NCI-H146 (cell line): ENCODE results near the gene LEFTY2.
"Not testable (repeated sequence)": the region's sequence is repeated elsewhere in the genome, so short reads cannot be mapped to it uniquely, and the experiment has no call there.

ENCODE experiments used
- DNase-seq: peaks from one replicate; lab custom pipeline; 2025; lab: John Stamatoyannopoulos, UW

The LEFTY2 gene

DNA sequence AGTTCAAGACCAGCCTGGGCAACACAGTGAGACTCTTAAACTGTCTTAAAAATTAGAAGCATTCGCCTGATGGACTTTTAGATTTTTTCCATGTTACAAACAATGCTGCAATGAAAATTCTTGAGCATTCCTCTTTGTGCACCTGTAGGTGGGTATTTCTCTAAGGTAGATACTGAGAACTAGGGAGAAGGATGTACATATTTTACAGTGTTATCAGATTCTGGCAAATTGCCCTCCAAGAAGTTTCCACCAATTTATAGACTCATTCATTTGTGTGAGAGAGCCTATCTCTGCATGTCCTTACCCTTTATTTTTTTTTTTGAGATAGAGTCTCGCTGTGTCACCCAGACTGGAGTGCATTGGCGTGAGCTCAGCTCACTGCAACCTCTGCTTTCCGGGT is 12.3 kb upstream of the LEFTY2 start:
- DNase-seq = no peak

DNA sequence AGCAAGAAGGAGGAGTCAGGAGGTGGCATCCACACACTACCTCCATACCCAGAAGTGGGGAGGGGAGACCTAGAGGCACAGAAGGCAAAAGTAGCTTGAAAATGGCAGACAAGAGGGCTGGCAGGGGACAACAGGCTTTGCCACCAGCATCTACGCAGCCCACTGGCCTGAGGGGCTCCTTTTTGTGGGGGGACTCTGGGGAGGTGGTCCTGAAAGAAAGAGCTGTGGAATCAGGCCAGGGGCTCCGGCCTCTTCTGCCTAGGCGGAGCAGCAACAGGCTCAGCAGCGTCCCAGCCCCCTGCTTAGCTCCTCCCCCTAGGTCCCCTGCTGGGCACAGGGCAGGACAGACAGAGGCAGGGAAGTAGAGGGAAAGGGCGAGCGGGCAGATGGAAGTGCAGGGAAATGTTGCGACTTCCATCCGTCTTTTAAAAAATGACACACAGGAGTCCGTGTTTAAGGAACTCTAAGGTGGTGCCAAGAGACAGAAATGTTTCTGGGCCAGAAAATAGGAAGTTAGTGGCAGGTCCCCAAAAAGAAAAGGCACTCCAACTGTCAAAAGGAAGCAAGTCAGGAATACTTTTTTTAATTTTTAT is 10.0 kb upstream of the LEFTY2 start:
- DNase-seq = no peak

DNA sequence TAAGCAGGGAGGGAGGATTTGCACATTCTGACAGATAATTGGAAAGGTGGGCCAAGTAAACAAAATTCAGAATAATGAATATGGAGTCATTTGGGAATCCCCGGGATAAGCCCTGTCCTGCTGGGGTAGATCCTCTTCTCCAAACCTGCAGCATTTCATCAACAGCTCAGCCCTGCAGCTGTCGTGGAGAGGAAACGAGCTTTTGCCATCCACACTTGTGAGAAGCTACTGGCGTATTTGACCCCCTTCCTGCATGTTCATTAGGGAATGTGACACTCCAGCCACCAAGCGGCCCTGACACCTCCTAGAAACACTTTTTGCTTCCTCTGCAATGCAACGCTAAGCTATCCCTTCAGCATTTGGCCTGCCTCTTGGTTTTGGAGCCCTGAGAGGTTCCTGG is 8.0 kb upstream of the LEFTY2 start:
- peak; percentile 15 for DNase-seq

DNA sequence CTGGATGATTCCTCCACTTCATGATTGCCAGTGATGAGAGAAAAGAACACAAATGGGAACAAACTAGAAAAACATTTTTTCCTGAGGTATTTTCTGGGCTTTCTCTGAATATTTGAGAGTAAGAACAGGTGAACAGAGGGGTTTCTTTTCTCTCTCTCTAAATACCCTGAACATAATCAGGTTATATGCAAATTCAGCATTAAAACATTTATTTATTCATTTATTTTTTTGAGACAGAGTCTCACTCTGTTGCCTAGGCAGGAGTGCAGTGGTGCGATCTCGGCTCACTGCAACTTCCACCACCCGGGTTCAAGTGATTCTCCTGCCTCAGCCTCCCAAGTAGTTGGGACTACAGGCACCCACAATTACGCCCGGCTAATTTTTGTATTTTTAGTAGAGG is 5.8 kb upstream of the LEFTY2 start:
- no peak for DNase-seq

DNA sequence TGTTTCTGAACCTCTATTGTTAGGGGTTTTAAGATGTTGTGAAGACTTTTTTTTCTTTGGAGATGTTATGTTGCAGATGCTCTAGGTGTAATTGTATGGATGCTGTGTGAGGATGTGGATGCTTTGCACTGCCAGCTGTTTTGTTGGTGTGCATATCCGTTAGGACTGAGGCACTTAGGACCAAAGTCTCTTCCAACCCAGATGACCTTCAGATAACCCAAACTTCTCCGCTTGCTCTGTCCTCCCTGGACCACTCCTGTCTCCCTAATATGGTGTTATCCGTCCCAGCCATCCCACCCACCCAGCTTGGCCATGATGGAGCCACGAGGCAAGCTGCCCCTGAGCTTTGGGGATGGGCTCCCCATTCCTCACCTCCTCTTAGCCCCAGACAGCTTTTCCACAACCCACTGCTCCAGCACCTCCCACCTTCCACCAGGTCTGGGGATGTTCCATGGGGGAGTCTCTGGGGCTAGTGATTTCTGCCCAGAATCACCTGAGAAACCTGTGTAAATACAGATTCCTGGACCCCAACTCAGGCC is 5.1 kb upstream of the LEFTY2 start:
- DNase-seq = no peak

DNA sequence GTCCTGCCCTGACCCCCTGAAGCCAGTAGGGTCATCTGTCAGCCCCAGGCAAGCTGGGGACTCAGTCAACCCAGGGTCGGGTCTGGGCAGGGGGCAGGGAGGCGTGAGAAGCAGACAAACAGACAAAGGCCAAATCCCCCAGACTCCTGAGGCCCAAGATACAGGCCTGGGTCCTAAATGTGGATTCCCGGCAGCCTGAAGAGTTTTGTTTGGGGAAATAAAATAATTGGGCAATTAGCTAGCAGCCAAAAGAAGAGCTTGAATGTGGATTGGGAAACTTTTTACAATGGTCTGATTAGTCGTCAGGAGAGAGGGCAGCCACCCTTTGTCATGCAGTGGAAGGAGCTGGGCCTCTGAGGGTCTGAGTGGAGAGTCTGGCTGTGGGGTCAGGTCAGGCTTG is 4.5 kb upstream of the LEFTY2 start:
- DNase-seq = no peak

GRCh38 chr1:225944951-225945350 is 3.9 kb upstream of the LEFTY2 start:
- no peak for DNase-seq

DNA sequence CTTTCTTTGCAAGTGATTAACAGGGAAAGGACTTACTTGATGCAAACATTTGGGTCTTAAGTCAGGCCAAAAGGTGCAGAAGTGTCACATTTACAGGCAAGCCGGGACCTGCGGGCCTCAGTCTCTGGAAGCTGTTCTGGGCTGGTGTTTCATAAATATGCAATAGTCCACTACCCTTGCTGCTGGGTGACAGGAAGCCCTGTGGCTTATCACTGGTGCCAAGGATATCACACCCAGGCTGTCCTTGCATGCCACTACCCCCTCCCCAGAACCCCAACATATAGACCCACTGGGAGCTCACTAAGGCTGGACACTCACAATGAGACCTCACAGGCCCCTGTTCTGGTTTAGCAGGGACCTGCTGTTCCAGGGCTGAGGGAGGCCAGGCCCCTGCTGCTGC is 3.4 kb upstream of the LEFTY2 start:
- no peak for DNase-seq

DNA sequence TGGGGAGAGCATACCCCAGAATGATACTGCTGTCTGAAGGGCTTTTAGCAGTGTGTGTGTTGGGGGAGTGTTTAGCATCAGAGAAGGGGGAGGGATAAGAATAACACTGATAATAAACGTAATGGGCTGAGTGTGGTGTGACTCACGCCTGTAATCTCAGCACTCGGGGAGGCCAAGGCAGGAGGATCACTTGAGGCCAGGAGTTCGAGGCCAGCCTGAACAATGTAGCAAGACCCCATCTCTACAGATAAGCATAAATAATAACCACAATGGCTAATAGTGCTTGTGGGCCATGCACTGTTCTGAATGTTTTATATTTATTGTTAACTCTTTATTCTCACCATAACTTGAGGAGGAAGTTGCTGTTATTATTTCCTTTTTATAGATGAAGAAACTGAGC is 2.6 kb upstream of the LEFTY2 start:
- DNase-seq = no peak

GRCh38 chr1:225942574-225942973 is 1.6 kb upstream of the LEFTY2 start:
- DNase-seq = peak; percentile 65

DNA sequence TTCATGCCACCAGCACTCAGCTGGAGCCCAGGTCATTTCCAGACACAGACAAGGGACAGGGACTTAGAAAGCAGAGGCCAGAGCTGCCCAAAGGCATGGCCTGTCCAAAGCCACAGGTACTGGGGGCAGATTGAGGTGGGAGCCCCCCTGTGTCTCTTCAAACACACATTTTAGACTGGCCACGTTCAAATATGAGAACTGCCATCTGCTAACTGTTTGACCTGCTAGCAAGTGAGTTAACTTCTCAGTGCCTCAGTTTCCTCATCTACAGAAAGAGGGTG is 862 bp upstream of the LEFTY2 start:
- no peak for DNase-seq

GRCh38 chr1:225940385-225941151 is 452 bp downstream of the LEFTY2 start:
- DNase-seq = no peak

- DNase-seq = not testable (repeated sequence)
Observed at GRCh38 chr1:225939939-225940310, 1.1 kb downstream of the LEFTY2 start.

GRCh38 chr1:225939097-225939938 is 1.7 kb downstream of the LEFTY2 start:
- peak; percentile 40 for DNase-seq

DNA sequence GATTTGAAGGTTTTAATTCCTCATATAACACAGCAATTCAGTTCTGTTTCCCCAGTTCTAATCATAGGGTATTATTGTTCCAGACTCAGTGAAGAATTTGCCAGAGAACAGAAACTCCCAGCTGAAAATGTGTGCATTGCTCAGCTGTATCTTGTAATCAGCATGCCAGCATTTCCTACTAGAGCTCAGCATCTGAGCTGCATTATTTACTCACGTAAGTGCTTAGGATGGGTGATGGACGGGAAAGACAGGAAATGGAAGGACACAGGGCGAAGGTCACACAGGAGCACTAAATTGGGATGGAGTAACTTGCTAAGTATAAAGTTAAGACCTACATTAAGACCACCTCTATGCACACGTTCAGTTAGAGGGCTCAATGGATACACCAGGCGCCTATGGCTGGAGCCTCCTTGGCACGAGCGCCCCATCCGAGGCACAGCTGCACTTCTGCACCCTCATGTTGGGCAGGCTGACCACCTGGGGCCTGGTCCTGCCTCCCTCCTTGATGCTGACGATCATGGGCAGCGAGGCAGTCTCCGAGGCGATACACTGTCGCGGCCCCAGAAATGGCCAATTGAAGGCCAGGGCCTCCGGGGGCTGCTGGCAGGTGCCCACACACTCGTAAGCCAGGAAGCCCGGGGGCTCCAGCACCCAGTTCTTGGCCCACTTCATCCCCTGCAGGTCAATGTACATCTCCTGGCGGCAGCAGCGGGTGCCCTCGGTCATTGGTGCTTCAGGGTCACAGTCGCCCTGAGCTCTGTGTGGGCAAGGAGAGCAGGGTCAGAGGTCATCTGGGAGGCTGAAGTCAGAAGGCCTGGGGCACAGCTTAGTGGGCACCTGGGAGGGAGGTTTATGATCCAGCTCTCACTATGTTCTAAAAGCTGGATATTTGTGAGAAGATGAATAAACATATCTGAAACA is 3.7 kb downstream of the LEFTY2 start:
- DNase-seq = no peak

DNA sequence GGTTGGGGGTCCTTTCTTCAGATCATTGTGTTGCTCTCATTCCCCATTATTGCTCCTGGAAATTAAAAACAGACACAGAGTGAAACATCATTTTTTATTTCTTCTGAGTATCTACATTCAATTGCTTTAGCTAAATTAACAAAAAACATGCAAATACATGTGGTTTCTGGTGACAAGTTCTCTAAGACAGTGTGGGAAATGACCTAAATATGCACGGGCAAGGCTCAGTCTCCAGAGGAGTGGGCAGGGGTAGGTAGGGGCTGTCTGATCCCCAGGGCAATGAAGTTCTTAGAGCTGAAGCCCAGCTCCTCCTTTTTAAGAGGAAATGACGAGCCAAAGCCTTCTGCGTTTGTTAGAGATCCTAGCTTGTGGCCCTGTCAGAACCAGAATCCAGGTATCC is 4.5 kb downstream of the LEFTY2 start:
- DNase-seq = no peak

- DNase-seq = not testable (repeated sequence)
Observed at GRCh38 chr1:225936086-225936485, 4.9 kb downstream of the LEFTY2 start.

DNA sequence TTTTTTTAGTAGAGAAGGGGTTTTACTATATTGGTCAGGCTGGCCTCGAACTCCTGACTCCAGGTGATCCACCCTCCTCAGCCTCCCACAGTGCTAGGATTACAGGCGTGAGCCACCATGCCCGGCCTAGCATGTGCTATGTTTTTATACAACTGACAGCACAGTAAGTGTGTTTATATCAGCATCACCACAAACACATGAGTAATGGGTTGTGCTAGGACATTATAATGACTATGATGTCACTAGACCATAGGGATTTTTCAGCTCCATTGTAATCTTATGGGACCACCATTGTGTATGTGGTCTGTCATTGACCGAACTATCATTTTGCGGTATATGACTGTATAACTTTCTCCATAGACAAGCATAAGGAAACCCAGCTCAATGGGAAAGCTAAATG is 6.3 kb downstream of the LEFTY2 start:
- DNase-seq = no peak

DNA sequence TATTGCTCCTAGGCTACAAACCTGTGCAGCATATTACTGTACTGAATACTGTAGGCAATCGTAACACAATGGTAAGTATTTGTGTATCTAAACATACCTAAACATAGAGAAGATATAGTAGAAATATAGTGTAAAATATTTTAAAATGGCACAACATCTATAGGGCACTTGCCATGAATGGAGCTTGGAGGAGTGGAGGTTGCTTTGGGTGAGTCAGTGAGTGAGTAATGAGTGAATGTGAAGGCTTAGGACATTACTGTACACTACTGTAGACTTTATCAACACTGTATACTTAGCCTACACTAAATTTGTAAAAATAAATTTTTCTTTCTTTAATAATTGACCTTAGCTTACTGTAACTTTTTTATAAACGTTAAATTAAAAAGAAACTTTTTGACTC is 7.9 kb downstream of the LEFTY2 start:
- DNase-seq = no peak

GRCh38 chr1:225931270-225932136 is 9.5 kb downstream of the LEFTY2 start:
- no peak for DNase-seq

DNA sequence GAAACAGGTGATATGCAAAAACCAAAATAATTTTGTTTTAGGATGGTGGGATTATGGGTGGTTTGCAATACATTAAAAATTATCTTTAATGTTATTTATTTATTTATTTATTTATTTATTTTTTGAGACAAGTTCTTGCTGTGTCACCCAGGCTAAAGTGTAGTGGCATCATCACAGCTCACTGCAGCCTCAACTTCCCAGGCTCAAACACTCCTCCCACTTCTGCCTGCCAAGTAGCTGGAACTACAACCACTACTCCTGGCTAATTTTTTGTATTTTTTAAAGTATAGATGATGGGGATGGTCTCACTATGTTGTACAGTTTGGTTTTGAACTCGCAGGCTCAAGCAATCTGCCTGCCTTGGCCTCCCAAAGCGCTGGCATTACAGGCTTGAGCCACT is 10.5 kb downstream of the LEFTY2 start:
- DNase-seq = no peak
